Gastroesophageal sphincter (tissue), 4 donors: Measurements from ENCODE around the gene CFAP68. TPM values are rescaled to one million over a fixed set of nuclear protein-coding genes. Genes with fewer than 3 reads are reported as not detected.

Source experiments
- ATAC-seq: fragments of 150-250 bp; one replicate; pipeline ENCODE4 v1.9.1; 2016; ENCODE audit warnings: mild to moderate bottlenecking, moderate library complexity
- H3K27ac ChIP-seq, 4 donors: fragments of 200-600 bp; sonication (generic) in 3 of 4; 1 replicate in 3 of 4; 2 replicates in 1 of 4; pipeline ENCODE4 v1.5.1; 2016 to 2019
- H3K27me3 ChIP-seq: fragments of 200-600 bp; sonication (generic); one replicate; pipeline ENCODE4 v1.5.1; 2019
- H3K36me3 ChIP-seq, 2 donors: fragments of 200-600 bp; sonication (generic); one replicate each; pipeline ENCODE4 v1.5.1; 2019; ENCODE audit warnings: control low read depth in 1 of 2
- H3K4me1 ChIP-seq, 3 donors: fragments of 200-600 bp; sonication (generic); 1 replicate in 2 of 3; 2 replicates in 1 of 3; pipeline ENCODE4 v1.5.1; 2016 to 2019; ENCODE audit warnings: control low read depth in 2 of 3
- H3K4me3 ChIP-seq, 2 donors: fragments of 200-600 bp; sonication (generic); one replicate each; pipeline ENCODE4 v1.5.1; 2019; ENCODE audit warnings: mild to moderate bottlenecking in 1 of 2, moderate library complexity in 1 of 2
- H3K9me3 ChIP-seq, 3 donors: fragments of 200-600 bp; sonication (generic); one replicate each; pipeline ENCODE4 v1.5.1; 2017 to 2019; ENCODE audit warnings: control low read depth in 2 of 3
- EP300 ChIP-seq: sonication (generic); formaldehyde crosslinking; IDR thresholded peaks from one replicate; pipeline ENCODE4 v1.6.1; 2017; ENCODE audit warnings: antibody characterized with exemption, mild to moderate bottlenecking
- POLR2A ChIP-seq, 2 donors: fragments of 450-650 bp; IDR thresholded peaks; one replicate each; pipeline ENCODE4 v1.6.1; 2017; ENCODE audit warnings: antibody characterized with exemption in 2 of 2, mild to moderate bottlenecking in 2 of 2, moderate library complexity in 1 of 2
- POLR2AphosphoS5 ChIP-seq: sonication (generic); formaldehyde crosslinking; IDR thresholded peaks from one replicate; pipeline ENCODE4 v1.6.1; 2017; ENCODE audit warnings: antibody characterized with exemption
- WGBS, 2 donors: methylation state at CpG; one replicate each; pipeline ENCODE4 v1.1.5; 2018; ENCODE audit warnings: low coverage in 1 of 2; 5-methylcytosine and 5-hydroxymethylcytosine counted together
- total RNA-seq, 4 donors: library from RNA; depleted of rRNA; stranded (reverse); fragments of >200 nt; gene quantifications; one replicate each; pipeline ENCODE4 v1.1.0, GENCODE V29; 2016
- TF ChIP-seq, protein P1 (sequence below), 4 experiments: fragments of 200-600 bp in 2 of 4; fragments of 450-650 bp in 2 of 4; sonication (generic) in 1 of 4; IDR thresholded peaks; one replicate each; pipeline ENCODE4 v1.5.1; 2017 to 2019; ENCODE audit warnings: antibody characterized with exemption in 4 of 4, mild to moderate bottlenecking in 2 of 4, moderate library complexity in 2 of 4

Gene CFAP68
- total RNA-seq, 4 donors from 2014 or later: 11.7 to 19.3 (median 17.5) TPM

GRCh38 chr11:111886032-111886431 is 6.7 kb downstream of the CFAP68 start:
- 68 to 73% methylated on average over 4 of the region's 4 CpGs for WGBS, 2 donors
- Histone ChIP-seq H3K4me1 (no peaks in the 10 kb centered on the region), H3K27me3 (no peaks in the 10 kb centered on the region), H3K36me3 (peaks cover 0 to 17% of the 10 kb centered on the region in 2 donors), H3K27ac (no peak overlapping the region), H3K4me3 (no peak overlapping the region), H3K9me3 (no peaks in the 10 kb centered on the region)
- no peak for TF ChIP-seq EP300
- TF ChIP-seq POLR2AphosphoS5: no peak
- TF ChIP-seq POLR2A (IDR thresholded peaks at IDR 0.05): no peak
- TF ChIP-seq, protein P1, sequence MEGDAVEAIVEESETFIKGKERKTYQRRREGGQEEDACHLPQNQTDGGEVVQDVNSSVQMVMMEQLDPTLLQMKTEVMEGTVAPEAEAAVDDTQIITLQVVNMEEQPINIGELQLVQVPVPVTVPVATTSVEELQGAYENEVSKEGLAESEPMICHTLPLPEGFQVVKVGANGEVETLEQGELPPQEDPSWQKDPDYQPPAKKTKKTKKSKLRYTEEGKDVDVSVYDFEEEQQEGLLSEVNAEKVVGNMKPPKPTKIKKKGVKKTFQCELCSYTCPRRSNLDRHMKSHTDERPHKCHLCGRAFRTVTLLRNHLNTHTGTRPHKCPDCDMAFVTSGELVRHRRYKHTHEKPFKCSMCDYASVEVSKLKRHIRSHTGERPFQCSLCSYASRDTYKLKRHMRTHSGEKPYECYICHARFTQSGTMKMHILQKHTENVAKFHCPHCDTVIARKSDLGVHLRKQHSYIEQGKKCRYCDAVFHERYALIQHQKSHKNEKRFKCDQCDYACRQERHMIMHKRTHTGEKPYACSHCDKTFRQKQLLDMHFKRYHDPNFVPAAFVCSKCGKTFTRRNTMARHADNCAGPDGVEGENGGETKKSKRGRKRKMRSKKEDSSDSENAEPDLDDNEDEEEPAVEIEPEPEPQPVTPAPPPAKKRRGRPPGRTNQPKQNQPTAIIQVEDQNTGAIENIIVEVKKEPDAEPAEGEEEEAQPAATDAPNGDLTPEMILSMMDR (IDR thresholded peaks at IDR 0.05): no peak
- no peak for ATAC-seq

- ATAC-seq: no peak
- 75 to 85% methylated on average over 2 of the region's 2 CpGs for WGBS, 2 donors
These were observed 7.5 kb downstream of the CFAP68 start for GRCh38 chr11:111886844-111887243.

GRCh38 chr11:111905411-111905810 is 26.1 kb downstream of the CFAP68 start:
- WGBS, 2 donors: 43 to 72% methylated on average over 1 to 2 of the region's 2 CpGs
- Histone ChIP-seq H3K4me1 (peaks cover 0 to 27% (median 0%) of the 10 kb centered on the region in 3 donors), H3K36me3 (peaks cover 0 to 30% of the 10 kb centered on the region in 2 donors), H3K9me3 (no peaks in the 10 kb centered on the region), H3K27ac (no peak overlapping the region), H3K27me3 (no peaks in the 10 kb centered on the region), H3K4me3 (no peak overlapping the region)
- ATAC-seq: no peak
- no peak for TF ChIP-seq POLR2AphosphoS5
- TF ChIP-seq POLR2A (IDR thresholded peaks at IDR 0.05): no peak
- TF ChIP-seq, protein P1 (IDR thresholded peaks at IDR 0.05): no peak
- no peak for TF ChIP-seq EP300

More at GRCh38 chr11:111886844-111887243, 7.5 kb downstream of the CFAP68 start:
- TF ChIP-seq, protein P1 (IDR thresholded peaks at IDR 0.05): no peak
- TF ChIP-seq POLR2AphosphoS5 (no peak), POLR2A (IDR thresholded peaks at IDR 0.05) (no peak), EP300 (no peak)
- Histone ChIP-seq H3K4me3 (no peak overlapping the region), H3K36me3 (peaks cover 0 to 17% of the 10 kb centered on the region in 2 donors), H3K4me1 (no peaks in the 10 kb centered on the region), H3K27me3 (no peaks in the 10 kb centered on the region), H3K27ac (no peak overlapping the region), H3K9me3 (no peaks in the 10 kb centered on the region)

GRCh38 chr11:111906680-111907079 is 27.3 kb downstream of the CFAP68 start:
- Histone ChIP-seq H3K27me3 (no peaks in the 10 kb centered on the region), H3K9me3 (no peaks in the 10 kb centered on the region), H3K36me3 (peaks cover 0 to 30% of the 10 kb centered on the region in 2 donors), H3K27ac (no peak overlapping the region), H3K4me3 (no peak overlapping the region), H3K4me1 (peaks cover 0 to 29% (median 0%) of the 10 kb centered on the region in 3 donors)
- ATAC-seq: no peak
- TF ChIP-seq POLR2AphosphoS5: no peak
- no peak for TF ChIP-seq POLR2A (IDR thresholded peaks at IDR 0.05)
- no peak for TF ChIP-seq EP300
- TF ChIP-seq, protein P1 (IDR thresholded peaks at IDR 0.05): no peak
- WGBS, 2 donors: 67 to 88% methylated on average over 1 of the region's 1 CpG

GRCh38 chr11:111908639-111909305 is 29.4 kb downstream of the CFAP68 start:
- H3K4me3 ChIP-seq: peak overlapping the region in 1 of 2 donors; percentile 75
- no peaks in the 10 kb centered on the region for H3K9me3 ChIP-seq
- WGBS, 2 donors: 39 to 67% methylated on average over 2 to 4 of the region's 5 CpGs
- ATAC-seq: no peak
- TF ChIP-seq EP300 (no peak), POLR2AphosphoS5 (no peak)
- TF ChIP-seq, protein P1 (IDR thresholded peaks at IDR 0.05): no peak
- peaks cover 0 to 35% (median 0%) of the 10 kb centered on the region in 3 donors for H3K4me1 ChIP-seq
- no peaks in the 10 kb centered on the region for H3K27me3 ChIP-seq
- peak overlapping the region; percentile 7 to 100 (median 65) for H3K27ac ChIP-seq
- peaks cover 0 to 30% of the 10 kb centered on the region in 2 donors for H3K36me3 ChIP-seq
